K562 (cell line): ENCODE data around the gene NAA10. TPM values are rescaled to one million over a fixed set of nuclear protein-coding genes. Genes with fewer than 3 reads are reported as not detected.
A peak's percentile ranks its signal among the peaks of the same experiment; 100 is the strongest.

Experiments used
- BHLHE40 ChIP-seq: IDR thresholded peaks from 2 replicates; pipeline ENCODE4 v1.6.1; 2011; ENCODE audit warnings: low read length, improper control_type of control experiment
- C11orf30 ChIP-seq: fragments of 450-650 bp; IDR thresholded peaks from 2 replicates; pipeline ENCODE4 v1.6.1; 2016; ENCODE audit warnings: low read depth, mild to moderate bottlenecking
- CBFA2T3 ChIP-seq: fragments of 450-650 bp; IDR thresholded peaks from 2 replicates; pipeline ENCODE4 v1.6.1; 2017
- DMBX1 ChIP-seq: fragments of 250-450 bp; sonication (Bioruptor Pico); IDR thresholded peaks from 2 replicates; pipeline ENCODE4 v1.8.0; 2022; ENCODE audit warnings: inconsistent platforms, mild to moderate bottlenecking, moderate library complexity, borderline replicate concordance
- ELK3 ChIP-seq: fragments of 450-650 bp; formaldehyde crosslinking; IDR thresholded peaks from 2 replicates; pipeline ENCODE4 v1.4.0; 2020; ENCODE audit warnings: mild to moderate bottlenecking
- FOXA3 ChIP-seq, 2 experiments: fragments of 450-650 bp in 1 of 2; sonication (generic) in 1 of 2; formaldehyde crosslinking; IDR thresholded peaks in 1 of 2; conservative IDR thresholded peaks in 1 of 2; 2 replicates each; pipeline versions ENCODE4 v1.4.0 to v1.8.0; 2020 to 2022; ENCODE audit warnings: mild to moderate bottlenecking in 2 of 2, missing genetic modification reagents in 1 of 2
- FOXP1 ChIP-seq: sonication (generic); formaldehyde crosslinking; IDR thresholded peaks from 2 replicates; pipeline ENCODE4 v1.8.0; 2022; ENCODE audit warnings: mild to moderate bottlenecking, missing genetic modification reagents
- GABPA ChIP-seq: fragments of 200-800 bp; sonication (Bioruptor generic); conservative IDR thresholded peaks from 2 replicates; pipeline ENCODE4 v1.6.1; 2016; ENCODE audit warnings: low read depth, missing genetic modification characterization, missing compliant biosample characterization
- HDAC1 ChIP-seq, 2 experiments: fragments of 450-650 bp; IDR thresholded peaks; 2 replicates each; pipeline ENCODE4 v1.6.1; 2016 to 2017; ENCODE audit warnings: inconsistent platforms in 1 of 2, mild to moderate bottlenecking in 1 of 2, moderate library complexity in 1 of 2
- HDAC8 ChIP-seq: fragments of 450-650 bp; IDR thresholded peaks from 2 replicates; pipeline ENCODE4 v1.6.1; 2016; ENCODE audit warnings: mild to moderate bottlenecking, missing genetic modification characterization, moderate library complexity, missing compliant biosample characterization
- HMGN3 ChIP-seq: IDR thresholded peaks from 2 replicates; pipeline ENCODE4 v1.6.1; 2011; ENCODE audit warnings: borderline replicate concordance, low read depth, mild to moderate bottlenecking, mixed read lengths, low read length; ENCODE audit not compliant: insufficient read length; ENCODE audit errors: extremely low read depth
- MAFG ChIP-seq: fragments of 450-650 bp; conservative IDR thresholded peaks from 2 replicates; pipeline ENCODE4 v1.6.1; 2016; ENCODE audit warnings: missing genetic modification characterization, missing compliant biosample characterization
- MAFK ChIP-seq: IDR thresholded peaks from 2 replicates; pipeline ENCODE4 v1.6.1; 2011; ENCODE audit warnings: low read length, improper control_type of control experiment
- MAZ ChIP-seq, 2 experiments: fragments of 450-650 bp in 1 of 2; sonication (generic) in 1 of 2; formaldehyde crosslinking; IDR thresholded peaks in 1 of 2; conservative IDR thresholded peaks in 1 of 2; 2 replicates each; pipeline versions ENCODE4 v1.4.0 to v1.5.0; 2020; ENCODE audit warnings: mild to moderate bottlenecking in 1 of 2, missing genetic modification reagents in 1 of 2
- MCM2 ChIP-seq: fragments of 450-650 bp; IDR thresholded peaks from 2 replicates; pipeline ENCODE4 v1.6.1; 2017; ENCODE audit warnings: low read depth, mild to moderate bottlenecking
- NFE2 ChIP-seq: IDR thresholded peaks from 2 replicates; pipeline ENCODE4 v1.6.1; 2014; ENCODE audit warnings: antibody characterized with exemption, low read depth
- RBFOX2 ChIP-seq: fragments of 200-400 bp; formaldehyde crosslinking; IDR thresholded peaks from 2 replicates; pipeline ENCODE4 v1.6.1; 2017; ENCODE audit warnings: low read depth, mild to moderate bottlenecking, low read length, moderate library complexity
- SRSF7 ChIP-seq: fragments of 200-400 bp; formaldehyde crosslinking; optimal IDR thresholded peaks from 2 replicates; pipeline ENCODE3; 2017; ENCODE audit warnings: mild to moderate bottlenecking, low read depth, low read length
- STAG1 ChIP-seq: sonication (generic); formaldehyde crosslinking; IDR thresholded peaks from 2 replicates; pipeline ENCODE4 v1.5.0; 2020; ENCODE audit warnings: missing genetic modification reagents, borderline replicate concordance
- TFAP4 ChIP-seq: sonication (generic); formaldehyde crosslinking; IDR thresholded peaks from 2 replicates; pipeline ENCODE4 v1.8.0; 2022; ENCODE audit warnings: missing genetic modification reagents, mild to moderate bottlenecking, moderate library complexity, borderline replicate concordance
- WHSC1 ChIP-seq: IDR thresholded peaks from one replicate; pipeline ENCODE4 v1.6.1; 2012; ENCODE audit warnings: low read length, control low read depth, inconsistent platforms
- XRCC3 ChIP-seq: fragments of 450-650 bp; IDR thresholded peaks from 2 replicates; pipeline ENCODE4 v1.6.1; 2017; ENCODE audit warnings: mild to moderate bottlenecking, moderate library complexity
- ZBTB11 ChIP-seq, 3 experiments: fragments of 200-800 bp in 1 of 3; fragments of 250-450 bp in 1 of 3; fragments of 450-650 bp in 1 of 3; sonication (Bioruptor Pico) in 1 of 3; sonication (Bioruptor generic) in 1 of 3; formaldehyde crosslinking in 1 of 3; IDR thresholded peaks; 2 replicates each; pipeline versions ENCODE4 v1.6.1 to v1.8.0; 2016 to 2022; ENCODE audit warnings: mild to moderate bottlenecking in 2 of 3, missing genetic modification characterization in 2 of 3, missing compliant biosample characterization in 1 of 3, moderate library complexity in 1 of 3
- ZNF121 ChIP-seq: sonication (generic); formaldehyde crosslinking; conservative IDR thresholded peaks from 2 replicates; pipeline ENCODE4 v1.8.0; 2022; ENCODE audit warnings: missing genetic modification reagents
- ZNF444 ChIP-seq: fragments of 250-450 bp; sonication (Bioruptor Pico); IDR thresholded peaks from 2 replicates; pipeline ENCODE4 v1.4.0; 2020; ENCODE audit warnings: mild to moderate bottlenecking, moderate library complexity
- ZNF696 ChIP-seq: fragments of 250-450 bp; sonication (Bioruptor Pico); conservative IDR thresholded peaks from 2 replicates; pipeline ENCODE4 v1.4.0; 2020; ENCODE audit warnings: mild to moderate bottlenecking, moderate library complexity
- polyA plus RNA-seq, 8 experiments: library from polyadenylated mRNA; depleted of rRNA in 4 of 8; stranded (reverse) in 5 of 8; unstranded in 3 of 8; fragments of >200 nt; fragmentation: Nextera tagmentation in 2 of 8; fragmentation: Illumina TruSeq in 1 of 8; extraction: Ambion mirVana in 2 of 8; extraction: Trizol in 1 of 8; gene quantifications; 2 replicates each; pipeline versions ENCODE4 v1.2.1 to v1.2.3, GENCODE V29; 2011 to 2014; ENCODE audit warnings: inconsistent platforms in 1 of 8, missing spikeins in 1 of 8
- total RNA-seq, 7 experiments: library from RNA; depleted of rRNA in 6 of 7; stranded (reverse); fragments of >200 nt in 6 of 7; fragmentation: Illumina TruSeq in 2 of 7; extraction: Trizol in 2 of 7; gene quantifications; 2 replicates each; pipeline versions ENCODE4 v1.2.1 to v1.2.3, GENCODE V29; 2011 to 2021; ENCODE audit warnings: low replicate concordance in 1 of 7

The NAA10 gene
- total and polyA plus RNA-seq, 9 of the 15 experiments (the other 6 are each of a cell fraction or from before 2014, with no cell fraction given): 11.1 to 250 (median 134) TPM

- TF ChIP-seq ZNF444 (CRISPR knock-in tag) (no peak), CBFA2T3 (no peak), DMBX1 (CRISPR knock-in tag) (no peak), MAZ (CRISPR knock-in tag; conservative IDR thresholded peaks at IDR 0.05 in 1 of 2, IDR thresholded peaks at IDR 0.05 in 1 of 2) (no peak), BHLHE40 (no peak), NFE2 (peak; percentile 60), ELK3 (CRISPR knock-in tag) (no peak), XRCC3 (no peak), MCM2 (no peak), GABPA (tag) (no peak), ZBTB11 (CRISPR knock-in tag; IDR thresholded peaks at IDR 0.05) (no peak), SRSF7 (no peak), FOXP1 (no peak), MAFK (0 out of 2 replicates have a peak, but pooled peaks have one; percentile 25), HDAC1 (IDR thresholded peaks at IDR 0.05) (no peak), FOXA3 (CRISPR knock-in tag; conservative IDR thresholded peaks at IDR 0.05 in 1 of 2, IDR thresholded peaks at IDR 0.05 in 1 of 2) (no peak), C11orf30 (peak; percentile 59; the same call in 1 of the 2 replicates), HMGN3 (no peak), MAFG (tag) (peak; percentile 51; the same call in 1 of the 2 replicates), ZNF121 (CRISPR knock-in tag) (no peak), WHSC1 (no peak), STAG1 (no peak), HDAC8 (tag) (no peak), RBFOX2 (peak; percentile 51; the same call in 1 of the 2 replicates), ZNF696 (CRISPR knock-in tag) (no peak), TFAP4 (CRISPR knock-in tag) (no peak)
Observed at GRCh38 chrX:153966283-153966688, 31.4 kb upstream of the NAA10 start (continued).
